Activated CD8-positive, alpha-beta memory T cell treated with anti-CD3 and anti-CD28 coated beads, Interleukin-2, amount 50 U/mL, for 24 hours (primary cell): ENCODE data around the gene CEP131.
A peak's percentile ranks its signal among the peaks of the same experiment; 100 is the strongest.
"Not testable (repeated sequence)": the region's sequence is repeated elsewhere in the genome, so short reads cannot be mapped to it uniquely, and the experiment has no call there.

Source experiments
- DNase-seq: peaks from one replicate; pipeline ENCODE4 v3.0.0-alpha.2; 2020; ENCODE audit errors: extremely low read depth

CEP131 gene

DNA sequence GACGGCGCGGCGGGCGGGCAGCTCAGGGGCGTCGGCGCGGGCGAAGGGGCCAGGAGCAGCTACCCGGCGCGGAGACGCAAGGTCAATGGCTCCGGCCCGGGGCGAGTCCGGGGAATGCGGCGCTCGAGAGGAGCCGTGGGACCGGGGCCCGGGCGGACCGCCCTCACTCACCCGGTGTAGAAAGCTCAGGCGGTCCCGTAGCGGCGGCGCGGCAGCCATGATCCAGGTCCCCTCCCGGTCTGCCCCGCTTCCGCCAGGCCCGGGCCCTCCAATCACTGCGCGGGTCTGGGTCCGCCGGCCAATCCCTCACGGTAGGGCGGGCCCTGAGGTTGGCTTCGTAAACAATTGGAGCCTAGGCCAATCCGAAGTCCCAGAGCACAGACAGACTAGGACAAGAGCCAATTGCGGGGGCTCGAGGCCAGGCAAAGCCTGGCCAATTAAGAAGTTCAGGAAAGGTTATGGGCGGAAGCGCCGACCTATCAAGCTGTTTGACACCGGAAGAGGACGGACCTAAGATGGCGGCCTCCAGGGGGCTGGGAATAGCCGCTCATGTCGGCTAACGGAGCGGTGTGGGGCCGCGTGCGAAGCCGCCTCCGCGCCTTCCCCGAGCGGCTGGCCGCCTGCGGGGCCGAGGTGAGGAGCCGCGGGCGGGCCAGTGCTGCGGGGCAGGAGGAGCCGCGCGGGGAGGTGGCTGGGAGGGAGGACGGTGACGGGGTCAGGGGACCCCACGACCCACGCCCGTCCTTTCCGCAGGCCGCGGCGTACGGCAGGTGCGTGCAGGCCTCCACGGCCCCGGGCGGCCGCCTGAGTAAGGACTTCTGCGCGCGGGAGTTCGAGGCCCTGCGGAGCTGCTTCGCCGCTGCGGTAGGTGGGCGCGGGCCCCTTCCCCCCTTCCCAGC lies 16.3 kb upstream of the CEP131 start, which contains the start of the genes NDUFAF8 and TEPSIN:
NDUFAF8 (plus strand) TSS at position 504 of the 899 bp plus-strand sequence; CDS start at position 550, 46 bp downstream.
TEPSIN (minus strand) TSS at position 241 of the 899 bp plus-strand sequence; CDS start at position 219, 22 bp downstream.
- DNase-seq = peak; percentile 87

DNA sequence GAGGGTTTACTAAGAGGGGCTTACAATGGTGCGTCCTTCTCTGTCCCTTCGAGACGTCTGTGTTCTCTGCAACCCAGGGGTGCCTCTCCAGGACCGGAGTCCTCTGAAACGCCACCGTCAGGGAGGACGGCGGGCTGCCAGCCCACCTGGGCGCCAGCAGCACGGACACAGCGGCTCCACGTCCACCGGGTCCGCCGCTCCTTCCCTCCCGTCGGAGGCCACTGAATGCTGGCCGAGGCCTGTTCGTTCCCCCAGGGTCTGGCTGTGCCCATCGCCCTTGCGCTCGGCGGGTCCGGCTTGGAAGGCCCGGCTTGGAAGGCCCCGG lies 15.7 kb upstream of the CEP131 start:
- DNase-seq = no peak

DNA sequence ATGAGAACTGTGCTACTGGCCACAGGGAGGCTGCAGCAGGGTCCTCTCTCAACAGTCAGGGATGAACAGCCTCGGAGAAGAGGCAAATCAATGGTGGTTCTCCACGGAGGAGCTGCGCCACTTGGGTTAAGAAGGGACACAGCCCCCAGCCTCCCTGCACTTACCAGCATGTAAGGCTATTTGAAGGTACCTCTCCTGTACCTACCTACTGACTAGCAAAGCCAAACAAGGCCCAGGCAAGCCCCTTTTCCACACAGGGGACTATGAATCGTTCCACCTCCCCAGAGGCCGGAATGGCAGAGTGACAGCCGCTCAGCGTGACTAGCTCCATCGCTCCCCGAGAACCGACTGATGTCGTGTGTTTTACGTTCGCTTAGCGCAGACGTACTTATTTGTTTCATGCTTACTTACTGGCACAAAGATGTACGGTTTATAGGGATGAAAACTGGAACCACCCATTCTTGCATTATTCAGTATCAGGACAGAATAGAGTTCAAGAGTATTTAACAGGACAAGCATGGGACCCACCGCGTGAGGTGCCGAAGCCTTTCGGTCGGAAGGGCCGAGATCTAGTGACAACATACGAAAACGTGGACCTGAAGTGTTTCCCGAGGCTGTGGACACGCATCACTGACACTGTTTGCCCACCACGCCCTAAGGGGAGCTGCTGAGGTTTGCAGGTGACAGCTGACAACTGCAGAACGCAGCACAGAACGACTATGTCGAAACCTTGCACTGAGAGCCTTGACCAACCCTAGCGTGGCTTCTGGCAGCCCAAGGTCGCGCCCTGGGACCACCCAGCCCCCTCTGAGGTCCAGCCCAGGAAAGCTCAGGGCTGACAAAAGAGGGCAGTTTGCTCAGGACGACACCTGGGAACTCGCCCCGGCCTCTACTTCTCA lies 15.1 kb upstream of the CEP131 start:
- DNase-seq = no peak

DNA sequence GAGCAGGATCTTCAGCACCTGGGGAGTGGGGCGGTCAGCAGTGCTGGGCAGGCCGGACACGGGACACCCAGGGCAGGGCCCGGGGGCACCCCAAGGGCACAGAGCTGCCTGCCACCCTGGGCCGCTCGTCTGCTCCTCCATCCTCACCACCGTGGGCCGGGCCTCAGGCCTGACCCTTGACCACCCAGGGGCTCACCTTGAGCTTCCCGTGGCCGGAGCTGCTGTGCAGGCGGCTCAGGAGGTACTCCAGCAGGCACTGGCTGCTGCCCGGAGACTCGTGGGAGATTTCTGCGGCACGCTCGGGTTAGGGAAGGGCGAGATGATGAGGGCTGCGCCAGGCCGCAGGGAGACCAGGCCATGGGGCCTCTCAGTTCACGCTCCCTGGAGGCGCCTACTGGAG lies 14.0 kb upstream of the CEP131 start:
- DNase-seq = no peak

GRCh38 chr17:81235822-81236740 lies 13.3 kb upstream of the CEP131 start:
- DNase-seq = no peak

DNA sequence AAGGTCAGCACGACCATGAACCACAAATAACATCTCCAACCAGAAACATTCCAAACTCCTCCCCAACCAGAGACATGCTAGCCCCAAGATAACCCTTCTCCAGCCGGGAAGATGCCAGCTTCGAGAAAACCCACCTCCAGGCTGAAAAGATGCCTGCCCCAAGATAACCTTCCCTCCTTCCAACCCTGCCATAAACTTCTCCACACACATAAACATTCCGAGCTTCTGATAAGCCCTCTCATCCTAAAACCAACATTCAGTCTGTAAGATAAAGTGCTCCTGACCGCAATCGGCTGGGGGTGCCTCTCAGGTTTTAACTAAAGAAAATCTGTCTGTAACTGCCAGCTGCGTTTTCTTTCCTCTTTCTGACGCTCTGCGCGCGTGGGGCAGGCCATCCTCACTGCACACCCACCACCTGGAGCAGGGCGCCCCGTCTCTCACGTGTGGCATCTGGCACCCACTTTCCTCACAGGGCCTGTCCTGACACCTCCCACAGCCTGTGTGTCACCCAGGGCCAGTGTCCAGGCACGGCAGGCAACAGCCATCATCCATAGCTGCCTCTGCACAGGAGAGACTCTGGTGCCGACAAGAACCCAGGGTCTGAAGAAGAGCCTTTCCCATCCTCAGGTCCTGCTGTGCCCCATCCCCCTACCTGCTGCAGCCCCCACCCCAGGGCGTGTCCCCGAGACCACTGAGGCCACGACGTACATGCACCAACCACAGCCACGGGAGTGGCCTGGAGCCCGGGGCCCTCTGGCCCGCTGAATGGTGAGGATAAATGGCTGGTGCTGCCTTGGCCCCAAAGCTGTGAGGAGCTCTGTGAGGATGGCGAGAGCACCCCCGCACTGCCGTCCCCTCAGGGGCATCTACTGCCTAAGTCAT lies 12.4 kb upstream of the CEP131 start:
- DNase-seq = no peak

DNA sequence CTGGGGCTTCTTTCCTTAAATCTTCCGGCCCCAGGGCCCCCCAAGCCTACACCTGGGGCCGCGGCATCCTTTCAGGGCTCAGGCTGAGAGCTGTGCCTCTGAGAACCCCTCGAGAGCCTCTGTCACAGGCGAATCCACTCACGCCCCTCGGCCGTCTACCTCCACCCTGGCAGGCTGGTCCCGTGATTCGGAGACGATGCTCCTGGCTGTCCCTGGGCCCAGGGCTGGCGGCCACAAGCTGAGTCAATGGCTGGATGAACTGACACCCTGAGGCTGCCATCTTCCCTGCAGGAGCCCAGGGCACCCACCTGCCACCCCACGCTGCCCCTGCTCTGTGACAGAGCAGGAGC lies 11.7 kb upstream of the CEP131 start:
- DNase-seq = no peak

GRCh38 chr17:81233811-81234505 lies 11.2 kb upstream of the CEP131 start:
- no peak for DNase-seq

GRCh38 chr17:81233316-81233715 lies 10.6 kb upstream of the CEP131 start:
- DNase-seq = no peak

- no peak for DNase-seq
These were observed 10.0 kb upstream of the CEP131 start for GRCh38 chr17:81232616-81233241.

GRCh38 chr17:81231766-81232581 lies 9.2 kb upstream of the CEP131 start:
- no peak for DNase-seq

- no peak for DNase-seq
These were observed 8.4 kb upstream of the CEP131 start for GRCh38 chr17:81231121-81231645.

GRCh38 chr17:81230043-81230820 lies 7.5 kb upstream of the CEP131 start:
- DNase-seq = no peak

- no peak for DNase-seq
These were observed 6.8 kb upstream of the CEP131 start for GRCh38 chr17:81229666-81229920.

- no peak for DNase-seq
These were observed 6.3 kb upstream of the CEP131 start for GRCh38 chr17:81228834-81229665.

- DNase-seq = no peak
These were observed 5.7 kb upstream of the CEP131 start for GRCh38 chr17:81228420-81228819.

DNA sequence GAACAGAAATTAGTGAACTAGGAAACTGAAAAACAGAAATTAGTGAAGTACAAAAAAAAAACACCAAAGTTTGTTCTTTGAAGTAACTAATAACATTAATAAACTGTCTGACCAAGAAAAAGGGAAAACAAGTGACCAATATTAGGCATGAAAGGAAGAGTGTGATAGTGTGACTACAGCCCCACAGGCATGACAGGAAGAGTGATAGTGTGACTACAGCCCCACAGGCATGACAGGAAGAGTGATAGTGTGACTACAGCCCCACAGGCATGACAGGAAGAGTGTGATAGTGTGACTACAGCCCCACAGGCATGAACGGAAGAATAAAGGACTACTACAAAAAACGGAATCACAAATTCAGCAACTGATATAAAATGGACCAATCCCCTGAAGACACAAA lies 4.9 kb upstream of the CEP131 start:
- DNase-seq = not testable (repeated sequence)
